Measurements from ENCODE around the gene SORCS1. TPM values are rescaled to one million over a fixed set of nuclear protein-coding genes. Genes with fewer than 3 reads are reported as not detected.

SORCS1 gene
- total RNA-seq, 1 experiment from 2014 or later: not detected

GRCh38 chr10:106873770-106874603, 290.5 kb downstream of the SORCS1 start:
- Mint-ChIP-seq H3K36me3 (ENCODE audit: insufficient read depth, unreplicated experiment) (no peaks in the 10 kb centered on the region), H3K27ac (ENCODE audit: unreplicated experiment) (no peak overlapping the region), H3K4me1 (ENCODE audit: low read depth, unreplicated experiment) (no peaks in the 10 kb centered on the region), H3K27me3 (ENCODE audit: insufficient read depth, unreplicated experiment) (no peaks in the 10 kb centered on the region), H3K4me3 (ENCODE audit: unreplicated experiment) (no peak overlapping the region), H3K9me3 (ENCODE audit: unreplicated experiment) (no peaks in the 10 kb centered on the region)
- intact Hi-C loops (cut with micrococcal nuclease; ENCODE audit: unreplicated experiment): no loop called here
- Histone ChIP-seq H3K9me3 (no peaks in the 10 kb centered on the region; the same call in 1 of the 2 replicates), H3K4me1 (no peaks in the 10 kb centered on the region), H3K27me3 (replicated peaks; ENCODE audit: control insufficient read depth, insufficient read depth, low read length) (no peaks in the 10 kb centered on the region), H3K36me3 (ENCODE audit: control insufficient read depth, insufficient read depth, low read length) (no peaks in the 10 kb centered on the region), H3K4me3 (ENCODE audit: low read depth, low read length) (no peak overlapping the region)
- no peak for TF ChIP-seq CTCF (IDR thresholded peaks at IDR 0.05; ENCODE audit: insufficient read depth in 1 of 2, low read depth in 1 of 2, low read length in 1 of 2, severe bottlenecking in 1 of 2, unreplicated experiment in 1 of 2)
- BruUV-seq (replicated peaks): no TSS peak
- ChIA-PET POLR2A (no interaction called here), CTCF (no interaction called here)
- DNase-seq: no peak

- H3K36me3 Mint-ChIP-seq (ENCODE audit: insufficient read depth, unreplicated experiment): no peaks in the 10 kb centered on the region
- no peak for DNase-seq
- H3K27me3 ChIP-seq (replicated peaks; ENCODE audit: control insufficient read depth, insufficient read depth, low read length): no peaks in the 10 kb centered on the region
- H3K4me1 ChIP-seq: no peaks in the 10 kb centered on the region
- CTCF ChIA-PET: no interaction called here
- no peak overlapping the region for H3K4me3 Mint-ChIP-seq (ENCODE audit: unreplicated experiment)
- no peak overlapping the region for H3K4me3 ChIP-seq (ENCODE audit: low read depth, low read length)
- no peak overlapping the region for H3K27ac Mint-ChIP-seq (ENCODE audit: unreplicated experiment)
- H3K9me3 Mint-ChIP-seq (ENCODE audit: unreplicated experiment): peaks cover 14% of the 10 kb centered on the region
- no peaks in the 10 kb centered on the region; the same call in 1 of the 2 replicates for H3K9me3 ChIP-seq
- H3K36me3 ChIP-seq (ENCODE audit: control insufficient read depth, insufficient read depth, low read length): no peaks in the 10 kb centered on the region
- POLR2A ChIA-PET: no interaction called here
- TF ChIP-seq CTCF (IDR thresholded peaks at IDR 0.05; ENCODE audit: insufficient read depth in 1 of 2, low read depth in 1 of 2, low read length in 1 of 2, severe bottlenecking in 1 of 2, unreplicated experiment in 1 of 2): no peak
- no peaks in the 10 kb centered on the region for H3K27me3 Mint-ChIP-seq (ENCODE audit: insufficient read depth, unreplicated experiment)
- BruUV-seq (replicated peaks): no TSS peak
- intact Hi-C loops (cut with micrococcal nuclease; ENCODE audit: unreplicated experiment): no loop called here
- H3K4me1 Mint-ChIP-seq (ENCODE audit: low read depth, unreplicated experiment): no peaks in the 10 kb centered on the region
Measured at GRCh38 chr10:106872176-106872575, 292.3 kb downstream of the SORCS1 start.

GRCh38 chr10:106866244-106866845, 298.2 kb downstream of the SORCS1 start:
- Histone ChIP-seq H3K27me3 (replicated peaks; ENCODE audit: control insufficient read depth, insufficient read depth, low read length) (no peaks in the 10 kb centered on the region), H3K9me3 (no peaks in the 10 kb centered on the region; the same call in 1 of the 2 replicates), H3K4me1 (no peaks in the 10 kb centered on the region), H3K4me3 (ENCODE audit: low read depth, low read length) (no peak overlapping the region), H3K36me3 (ENCODE audit: control insufficient read depth, insufficient read depth, low read length) (no peaks in the 10 kb centered on the region)
- no peak for DNase-seq
- Mint-ChIP-seq H3K4me3 (ENCODE audit: unreplicated experiment) (no peak overlapping the region), H3K36me3 (ENCODE audit: insufficient read depth, unreplicated experiment) (no peaks in the 10 kb centered on the region), H3K27me3 (ENCODE audit: insufficient read depth, unreplicated experiment) (no peaks in the 10 kb centered on the region), H3K27ac (ENCODE audit: unreplicated experiment) (no peak overlapping the region), H3K4me1 (ENCODE audit: low read depth, unreplicated experiment) (no peaks in the 10 kb centered on the region), H3K9me3 (ENCODE audit: unreplicated experiment) (peaks cover 16% of the 10 kb centered on the region)
- ChIA-PET CTCF (no interaction called here), POLR2A (no interaction called here)
- no peak for TF ChIP-seq CTCF (IDR thresholded peaks at IDR 0.05; ENCODE audit: insufficient read depth in 1 of 2, low read depth in 1 of 2, low read length in 1 of 2, severe bottlenecking in 1 of 2, unreplicated experiment in 1 of 2)
- intact Hi-C loops (cut with micrococcal nuclease; ENCODE audit: unreplicated experiment): no loop called here
- BruUV-seq (replicated peaks): no TSS peak

Measured in Caco-2 (cell line).